ENCODE measurements around the gene DNAH1. TPM values are rescaled to one million over a fixed set of nuclear protein-coding genes. Genes with fewer than 3 reads are reported as not detected.

DNAH1 gene
- total RNA-seq, 1 experiment from 2014 or later = 5.9 TPM

DNA sequence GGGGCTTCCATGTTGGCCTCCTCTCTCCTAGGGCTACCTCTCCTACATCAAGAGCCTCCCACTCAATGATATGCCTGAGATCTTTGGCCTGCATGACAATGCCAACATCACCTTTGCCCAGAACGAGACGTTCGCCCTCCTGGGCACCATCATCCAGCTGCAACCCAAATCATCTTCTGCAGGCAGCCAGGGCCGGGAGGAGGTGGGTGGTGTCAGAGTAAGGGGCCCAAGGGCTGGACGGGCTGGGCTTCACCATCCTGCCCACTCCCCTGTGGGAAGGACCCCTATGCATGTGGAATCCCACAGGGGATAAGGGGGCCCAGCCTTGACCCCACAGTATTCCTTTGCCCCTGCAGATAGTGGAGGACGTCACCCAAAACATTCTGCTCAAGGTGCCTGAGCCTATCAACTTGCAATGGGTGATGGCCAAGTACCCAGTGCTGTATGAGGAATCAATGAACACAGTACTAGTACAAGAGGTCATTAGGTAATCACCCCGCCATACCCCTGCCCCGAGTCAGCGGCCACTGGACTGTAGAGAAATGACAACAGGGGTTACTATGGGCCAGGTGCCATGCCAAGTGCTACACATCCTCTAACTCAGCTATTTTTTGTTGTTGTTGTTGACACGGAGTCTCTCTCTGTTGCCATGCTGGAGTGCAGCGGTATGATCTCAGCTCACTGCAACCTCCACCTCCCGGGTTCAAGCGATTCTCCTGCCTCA, 81.7 kb downstream of the DNAH1 start:
- no TSS peak for BruUV-seq (replicated peaks)
- H3K27me3 ChIP-seq (ENCODE audit: insufficient read depth, low read depth) = no peaks in the 10 kb centered on the region
- no peak overlapping the region for H2AFZ ChIP-seq
- H3K27ac ChIP-seq = no peak overlapping the region
- H3K4me2 ChIP-seq = no peak overlapping the region
- no peaks in the 10 kb centered on the region for H3K79me2 ChIP-seq (ENCODE audit: low read depth)
- H3K4me3 ChIP-seq = no peak overlapping the region
- H3K4me1 ChIP-seq (replicated peaks; ENCODE audit: insufficient read depth) = no peaks in the 10 kb centered on the region
- ChIA-PET CTCF (no interaction called here), POLR2A (ENCODE audit: unreplicated experiment) (interaction anchor here (0.8 kb wide), 1 partner anchor 180 kb away, joined by 9 read pairs; no protein-coding TSS in a partner anchor)
- TF ChIP-seq, protein P1, sequence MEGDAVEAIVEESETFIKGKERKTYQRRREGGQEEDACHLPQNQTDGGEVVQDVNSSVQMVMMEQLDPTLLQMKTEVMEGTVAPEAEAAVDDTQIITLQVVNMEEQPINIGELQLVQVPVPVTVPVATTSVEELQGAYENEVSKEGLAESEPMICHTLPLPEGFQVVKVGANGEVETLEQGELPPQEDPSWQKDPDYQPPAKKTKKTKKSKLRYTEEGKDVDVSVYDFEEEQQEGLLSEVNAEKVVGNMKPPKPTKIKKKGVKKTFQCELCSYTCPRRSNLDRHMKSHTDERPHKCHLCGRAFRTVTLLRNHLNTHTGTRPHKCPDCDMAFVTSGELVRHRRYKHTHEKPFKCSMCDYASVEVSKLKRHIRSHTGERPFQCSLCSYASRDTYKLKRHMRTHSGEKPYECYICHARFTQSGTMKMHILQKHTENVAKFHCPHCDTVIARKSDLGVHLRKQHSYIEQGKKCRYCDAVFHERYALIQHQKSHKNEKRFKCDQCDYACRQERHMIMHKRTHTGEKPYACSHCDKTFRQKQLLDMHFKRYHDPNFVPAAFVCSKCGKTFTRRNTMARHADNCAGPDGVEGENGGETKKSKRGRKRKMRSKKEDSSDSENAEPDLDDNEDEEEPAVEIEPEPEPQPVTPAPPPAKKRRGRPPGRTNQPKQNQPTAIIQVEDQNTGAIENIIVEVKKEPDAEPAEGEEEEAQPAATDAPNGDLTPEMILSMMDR (conservative IDR thresholded peaks at IDR 0.05) = no peak
- TF ChIP-seq EZH2 (IDR thresholded peaks at IDR 0.05; ENCODE audit: low read depth) = no peak
- no peaks in the 10 kb centered on the region for H3K9me3 ChIP-seq (ENCODE audit: insufficient read depth, low read depth)
- H3K9me2 ChIP-seq (ENCODE audit: insufficient read depth) = no peaks in the 10 kb centered on the region
- H4K20me1 ChIP-seq (ENCODE audit: insufficient read depth) = no peaks in the 10 kb centered on the region
- peaks cover 4% of the 10 kb centered on the region; the same call in 1 of the 2 replicates for H3F3A ChIP-seq (ENCODE audit: insufficient read depth, low read depth)
- no peaks in the 10 kb centered on the region for H3K36me3 ChIP-seq (ENCODE audit: low read depth)
- DNase-seq = no peak
- intact Hi-C loops (cut with micrococcal nuclease; ENCODE audit: unreplicated experiment) = no loop called here

DNA sequence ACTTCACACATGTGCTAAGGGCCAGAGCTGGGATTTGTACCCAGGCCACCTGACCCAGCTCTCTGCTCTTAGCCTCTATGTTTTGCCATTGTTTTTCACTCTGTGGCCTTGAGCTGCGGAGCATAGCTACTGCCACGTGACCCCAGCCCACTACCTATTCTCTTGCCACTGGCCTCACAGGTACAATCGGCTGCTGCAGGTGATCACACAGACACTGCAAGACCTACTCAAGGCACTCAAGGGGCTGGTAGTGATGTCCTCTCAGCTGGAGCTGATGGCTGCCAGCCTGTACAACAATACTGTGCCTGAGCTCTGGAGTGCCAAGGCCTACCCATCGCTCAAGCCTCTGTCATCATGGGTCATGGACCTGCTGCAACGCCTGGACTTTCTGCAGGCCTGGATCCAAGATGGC, 82.6 kb downstream of the DNAH1 start:
- no TSS peak for BruUV-seq (replicated peaks)
- no peaks in the 10 kb centered on the region for H3K79me2 ChIP-seq (ENCODE audit: low read depth)
- no peaks in the 10 kb centered on the region for H3K9me3 ChIP-seq (ENCODE audit: insufficient read depth, low read depth)
- no peak for TF ChIP-seq EZH2 (IDR thresholded peaks at IDR 0.05; ENCODE audit: low read depth)
- TF ChIP-seq, protein P1 (conservative IDR thresholded peaks at IDR 0.05) = no peak
- H3K4me3 ChIP-seq = no peak overlapping the region
- no peaks in the 10 kb centered on the region for H3K4me1 ChIP-seq (replicated peaks; ENCODE audit: insufficient read depth)
- H3K9me2 ChIP-seq (ENCODE audit: insufficient read depth) = no peaks in the 10 kb centered on the region
- no peak overlapping the region for H3K27ac ChIP-seq
- H3K36me3 ChIP-seq (ENCODE audit: low read depth) = no peaks in the 10 kb centered on the region
- H2AFZ ChIP-seq = no peak overlapping the region
- intact Hi-C loops (cut with micrococcal nuclease; ENCODE audit: unreplicated experiment) = no loop called here
- no peaks in the 10 kb centered on the region for H3K27me3 ChIP-seq (ENCODE audit: insufficient read depth, low read depth)
- no peak for DNase-seq
- H3K4me2 ChIP-seq = no peak overlapping the region
- POLR2A ChIA-PET (ENCODE audit: unreplicated experiment) = interaction anchor here (0.6 to 0.8 kb wide), 4 partner anchors 10 to 207 kb away, joined by 3 to 9 read pairs (median 6); no protein-coding TSS in a partner anchor
- H3F3A ChIP-seq (ENCODE audit: insufficient read depth, low read depth) = peaks cover 4% of the 10 kb centered on the region; the same call in 1 of the 2 replicates
- no peaks in the 10 kb centered on the region for H4K20me1 ChIP-seq (ENCODE audit: insufficient read depth)
- CTCF ChIA-PET = no interaction called here

DNA sequence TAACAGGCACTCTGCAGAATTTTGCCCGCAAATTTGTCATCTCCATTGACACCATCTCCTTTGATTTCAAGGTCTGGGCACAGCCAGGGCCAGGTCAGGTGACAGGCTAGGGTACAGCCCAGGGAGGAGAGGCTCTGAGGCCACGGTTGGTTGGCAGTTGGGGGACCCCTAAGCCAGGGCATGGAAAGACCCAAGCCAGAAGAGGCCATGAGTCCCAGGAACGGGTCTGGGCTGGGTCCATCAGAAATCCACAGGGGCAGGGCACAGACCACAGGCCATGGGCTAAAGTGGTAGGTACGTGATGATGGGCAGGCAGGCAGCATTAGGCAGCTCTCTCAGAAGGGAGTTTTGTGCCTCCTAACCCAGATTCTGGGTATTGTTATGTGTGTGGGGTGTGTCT, 83.0 kb downstream of the DNAH1 start:
- no peaks in the 10 kb centered on the region for H3K79me2 ChIP-seq (ENCODE audit: low read depth)
- no peak overlapping the region for H3K27ac ChIP-seq
- H3K9me2 ChIP-seq (ENCODE audit: insufficient read depth) = no peaks in the 10 kb centered on the region
- H3K36me3 ChIP-seq (ENCODE audit: low read depth) = no peaks in the 10 kb centered on the region
- no peak for TF ChIP-seq EZH2 (IDR thresholded peaks at IDR 0.05; ENCODE audit: low read depth)
- TF ChIP-seq, protein P1 (conservative IDR thresholded peaks at IDR 0.05) = no peak
- ChIA-PET POLR2A (ENCODE audit: unreplicated experiment) (interaction anchor here (0.7 to 0.8 kb wide), 3 partner anchors 14 to 207 kb away, joined by 3 to 9 read pairs (median 8); no protein-coding TSS in a partner anchor), CTCF (no interaction called here)
- intact Hi-C loops (cut with micrococcal nuclease; ENCODE audit: unreplicated experiment) = no loop called here
- no peaks in the 10 kb centered on the region for H3K4me1 ChIP-seq (replicated peaks; ENCODE audit: insufficient read depth)
- no peaks in the 10 kb centered on the region for H3K9me3 ChIP-seq (ENCODE audit: insufficient read depth, low read depth)
- H2AFZ ChIP-seq = no peak overlapping the region
- peaks cover 4% of the 10 kb centered on the region; the same call in 1 of the 2 replicates for H3F3A ChIP-seq (ENCODE audit: insufficient read depth, low read depth)
- H4K20me1 ChIP-seq (ENCODE audit: insufficient read depth) = no peaks in the 10 kb centered on the region
- H3K27me3 ChIP-seq (ENCODE audit: insufficient read depth, low read depth) = no peaks in the 10 kb centered on the region
- H3K4me2 ChIP-seq = no peak overlapping the region
- BruUV-seq (replicated peaks) = no TSS peak
- no peak for DNase-seq
- H3K4me3 ChIP-seq = no peak overlapping the region

Measured in PC-9 (cell line).